PC-3 (cell line): ENCODE measurements around the gene EEIG2. TPM values are rescaled to one million over a fixed set of nuclear protein-coding genes. Genes with fewer than 3 reads are reported as not detected.

Source experiments
- ATAC-seq: fragments of 200-7000 bp; cut with Tn5 transposase; 2 replicates; pipeline ENCODE4 v1.9.1; 2020; ENCODE audit warnings: mild to moderate bottlenecking, moderate library complexity
- BruUV-seq: library from RNA; stranded (reverse); fragments of 400-500 nt; replicated peaks from 2 replicates; lab custom pipeline; 2021; lab: Mats Ljungman, UMichigan
- CTCF ChIA-PET: fragments of 300-600 bp; sonication (Branson Sonifier 250); formaldehyde crosslinking; loops from one replicate; lab custom pipeline; 2022; ENCODE audit warnings: antibody characterized with exemption; lab: Charles Lee
- POLR2A ChIA-PET: fragments of 300-600 bp; sonication (Branson Sonifier 250); formaldehyde crosslinking; loops from one replicate; lab custom pipeline; 2022; ENCODE audit warnings: antibody characterized with exemption; ENCODE audit not compliant: unreplicated experiment; lab: Charles Lee
- DNase-seq: peaks from one replicate; pipeline ENCODE4 v3.0.0-alpha.2; 2015
- H2AFZ ChIP-seq: fragments of 300-600 bp; sonication (generic); 2 replicates; pipeline ENCODE4 v1.6.0; 2016; ENCODE audit warnings: antibody characterized with exemption, low read length
- H3F3A ChIP-seq: fragments of 300-600 bp; sonication (generic); one replicate; pipeline ENCODE4 v1.6.0; 2017; ENCODE audit warnings: antibody characterized with exemption, low read length, control low read depth, mild to moderate bottlenecking; ENCODE audit not compliant: unreplicated experiment
- H3K27ac ChIP-seq: fragments of 300-600 bp; sonication (generic); 2 replicates; pipeline ENCODE4 v1.5.1; 2016; ENCODE audit warnings: mild to moderate bottlenecking, low read length
- H3K27me3 ChIP-seq: fragments of 300-600 bp; sonication (generic); 2 replicates; pipeline ENCODE4 v1.6.1; 2016; ENCODE audit warnings: low read length, mixed read lengths
- H3K36me3 ChIP-seq: fragments of 300-600 bp; sonication (generic); 2 replicates; pipeline ENCODE4 v1.6.1; 2016; ENCODE audit warnings: low read depth, mixed run types, low read length, mixed read lengths
- H3K4me1 ChIP-seq: fragments of 300-600 bp; sonication (generic); 2 replicates; pipeline ENCODE4 v1.5.1; 2016; ENCODE audit warnings: low read length; ENCODE audit not compliant: insufficient read depth
- H3K4me2 ChIP-seq: fragments of 300-600 bp; sonication (generic); 2 replicates; pipeline ENCODE4 v1.6.0; 2016; ENCODE audit warnings: low read length
- H3K4me3 ChIP-seq: fragments of 300-600 bp; sonication (generic); 2 replicates; pipeline ENCODE4 v1.5.1; 2016; ENCODE audit warnings: mild to moderate bottlenecking, low read length, mixed read lengths
- H3K79me2 ChIP-seq: fragments of 300-600 bp; sonication (generic); 2 replicates; pipeline ENCODE4 v1.6.1; 2017; ENCODE audit warnings: low read length, mixed read lengths
- H3K9ac ChIP-seq: fragments of 300-600 bp; sonication (generic); 2 replicates; pipeline ENCODE4 v1.6.0; 2016; ENCODE audit warnings: mild to moderate bottlenecking, low read length
- H3K9me2 ChIP-seq: fragments of 300-600 bp; sonication (generic); replicated peaks from 2 replicates; pipeline ENCODE4 v1.6.1; 2016; ENCODE audit warnings: mixed run types, low read length, mixed read lengths
- H3K9me3 ChIP-seq: fragments of 300-600 bp; sonication (generic); 2 replicates; pipeline ENCODE4 v1.6.1; 2016; ENCODE audit warnings: low read length, mixed read lengths
- H4K20me1 ChIP-seq: fragments of 300-600 bp; sonication (generic); 2 replicates; pipeline ENCODE4 v1.6.1; 2016; ENCODE audit warnings: low read length, mixed read lengths
- CTCF ChIP-seq: fragments of 300-600 bp; sonication (generic); conservative IDR thresholded peaks from 2 replicates; pipeline ENCODE4 v1.5.1; 2017; ENCODE audit warnings: antibody characterized with exemption, low read depth, mild to moderate bottlenecking, low read length
- EZH2 ChIP-seq: fragments of 300-600 bp; sonication (generic); IDR thresholded peaks from one replicate; pipeline ENCODE4 v1.6.1; 2017; ENCODE audit warnings: antibody characterized with exemption, mild to moderate bottlenecking, low read length; ENCODE audit not compliant: unreplicated experiment
- EZH2phosphoT487 ChIP-seq: fragments of 300-600 bp; sonication (generic); IDR thresholded peaks from 2 replicates; pipeline ENCODE4 v1.6.1; 2018; ENCODE audit warnings: mild to moderate bottlenecking, antibody characterized with exemption, low read length, borderline replicate concordance
- intact Hi-C: fragments of 100-400 bp; cut with micrococcal nuclease; formaldehyde crosslinking; loops from 2 replicates; pipeline ENCODE4 v1.9.0; 2023
- total RNA-seq: library from RNA; depleted of rRNA; stranded (reverse); fragments of >200 nt; gene quantifications from 2 replicates; pipeline ENCODE4 v1.2.3, GENCODE V29; 2014

Gene EEIG2
- total RNA-seq, 1 experiment from 2014 or later = 6.2 TPM

GRCh38 chr1:108561689-108562326 lies 1.9 kb downstream of the EEIG2 start:
- ChIA-PET POLR2A (no interaction called here), CTCF (interaction anchor here (1.8 to 2.0 kb wide), 2 partner anchors 49 to 361 kb away, joined by 6 to 9 read pairs; partner anchors contain the start of gene SLC25A24)
- no peaks in the 10 kb centered on the region for H4K20me1 ChIP-seq
- H3K9me3 ChIP-seq = no peaks in the 10 kb centered on the region
- no peak overlapping the region for H3K9ac ChIP-seq
- TF ChIP-seq CTCF (peak; percentile 90), EZH2 (no peak), EZH2phosphoT487 (no peak)
- H3F3A ChIP-seq = no peaks in the 10 kb centered on the region
- intact Hi-C loops = loop anchor here (1.0 to 5.0 kb wide), 4 partner anchors 35 to 780 kb away; no protein-coding TSS in a partner anchor
- H3K4me1 ChIP-seq = peaks cover 17% of the 10 kb centered on the region
- DNase-seq = peak; percentile 84
- H2AFZ ChIP-seq = no peak overlapping the region
- no peaks in the 10 kb centered on the region for H3K27me3 ChIP-seq
- ATAC-seq = peak; percentile 59
- BruUV-seq = no TSS peak
- no peak overlapping the region for H3K27ac ChIP-seq
- H3K4me3 ChIP-seq = peak overlapping the region; percentile 84; the same call in 1 of the 2 replicates
- no peaks in the 10 kb centered on the region for H3K9me2 ChIP-seq
- H3K36me3 ChIP-seq = no peaks in the 10 kb centered on the region
- H3K4me2 ChIP-seq = peak overlapping the region; percentile 96
- no peaks in the 10 kb centered on the region for H3K79me2 ChIP-seq

- no peak overlapping the region for H2AFZ ChIP-seq
- H3K4me2 ChIP-seq = no peak overlapping the region
- no TSS peak for BruUV-seq
- no peaks in the 10 kb centered on the region for H4K20me1 ChIP-seq
- no peaks in the 10 kb centered on the region for H3F3A ChIP-seq
- no peak overlapping the region for H3K27ac ChIP-seq
- ChIA-PET POLR2A (interaction anchor here (0.6 kb wide), 1 partner anchor 85 kb away, joined by 4 read pairs; no protein-coding TSS in a partner anchor), CTCF (no interaction called here)
- DNase-seq (no peak), ATAC-seq (no peak)
- H3K36me3 ChIP-seq = no peaks in the 10 kb centered on the region
- no peak overlapping the region for H3K9ac ChIP-seq
- TF ChIP-seq EZH2 = no peak
- TF ChIP-seq CTCF = no peak
- no peak for TF ChIP-seq EZH2phosphoT487
- H3K4me1 ChIP-seq = peaks cover 17% of the 10 kb centered on the region
- H3K9me3 ChIP-seq = no peaks in the 10 kb centered on the region
- no peaks in the 10 kb centered on the region for H3K79me2 ChIP-seq
- no peak overlapping the region for H3K4me3 ChIP-seq
- intact Hi-C loops = loop anchor here (5.0 kb wide), 2 partner anchors 37 to 782 kb away; no protein-coding TSS in a partner anchor
- no peaks in the 10 kb centered on the region for H3K9me2 ChIP-seq
- H3K27me3 ChIP-seq = no peaks in the 10 kb centered on the region
Measured at GRCh38 chr1:108563808-108564207, 3.9 kb downstream of the EEIG2 start.

GRCh38 chr1:108565081-108565480 lies 5.2 kb downstream of the EEIG2 start:
- no peak for ATAC-seq
- no peaks in the 10 kb centered on the region for H3K9me3 ChIP-seq
- H3K4me2 ChIP-seq = no peak overlapping the region
- no peak overlapping the region for H3K4me3 ChIP-seq
- peaks cover 12% of the 10 kb centered on the region for H3K4me1 ChIP-seq
- H2AFZ ChIP-seq = no peak overlapping the region
- TF ChIP-seq CTCF (no peak), EZH2phosphoT487 (no peak), EZH2 (no peak)
- no peak for DNase-seq
- H3K27ac ChIP-seq = no peak overlapping the region
- H3K79me2 ChIP-seq = no peaks in the 10 kb centered on the region
- BruUV-seq = no TSS peak
- H3K9ac ChIP-seq = no peak overlapping the region
- no peaks in the 10 kb centered on the region for H3K27me3 ChIP-seq
- no peaks in the 10 kb centered on the region for H3F3A ChIP-seq
- intact Hi-C loops = no loop called here
- POLR2A ChIA-PET = no interaction called here
- no peaks in the 10 kb centered on the region for H4K20me1 ChIP-seq
- CTCF ChIA-PET = no interaction called here
- H3K9me2 ChIP-seq = no peaks in the 10 kb centered on the region
- no peaks in the 10 kb centered on the region for H3K36me3 ChIP-seq
